NCI-H2227 treated with DMSO at 0.1 percent for 48 hours (cell line): ENCODE data around the gene TEX29.
A peak's percentile ranks its signal among the peaks of the same experiment; 100 is the strongest.

ENCODE experiments used
- DNase-seq: peaks from one replicate; lab custom pipeline; 2025; lab: John Stamatoyannopoulos, UW

The TEX29 gene

DNA sequence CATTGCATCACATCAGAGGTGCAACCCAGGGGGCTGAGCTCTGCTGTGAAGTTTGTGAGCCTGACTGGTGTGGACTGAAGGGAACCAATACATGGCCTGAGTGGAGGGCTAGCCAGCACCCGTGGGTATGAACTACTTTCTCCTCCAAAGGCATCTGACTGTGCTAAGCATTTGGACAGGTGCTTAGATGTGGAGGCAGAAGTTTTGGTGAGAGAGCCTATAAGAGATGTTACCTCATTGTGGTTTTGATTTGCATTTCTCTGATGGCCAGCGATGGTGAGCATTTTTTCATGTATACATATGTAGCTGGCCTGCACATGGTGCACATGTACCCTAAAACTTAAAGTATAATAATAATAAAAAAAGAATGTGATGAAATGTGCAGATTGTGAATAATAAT, 46.9 kb downstream of the TEX29 start:
- no peak for DNase-seq

DNA sequence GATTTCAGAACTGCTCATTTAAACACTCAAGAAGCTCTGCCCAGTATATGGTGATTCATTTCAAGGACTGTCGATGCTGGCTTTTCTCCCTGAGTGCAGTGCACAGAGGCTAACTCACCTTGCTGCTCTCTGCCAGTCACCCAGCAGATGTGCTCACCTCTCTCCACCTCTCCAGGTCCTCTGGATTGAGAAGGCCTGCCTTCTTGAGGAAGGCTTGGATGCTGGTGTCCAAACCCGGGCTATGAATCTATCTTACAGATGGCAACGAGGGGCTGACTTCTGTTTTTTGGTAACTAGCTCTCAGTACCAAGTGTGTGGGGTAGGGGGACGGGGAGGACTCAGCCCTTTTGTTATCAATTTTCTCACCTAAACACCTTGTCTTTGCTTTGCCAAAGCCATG, 47.6 kb downstream of the TEX29 start:
- no peak for DNase-seq

DNA sequence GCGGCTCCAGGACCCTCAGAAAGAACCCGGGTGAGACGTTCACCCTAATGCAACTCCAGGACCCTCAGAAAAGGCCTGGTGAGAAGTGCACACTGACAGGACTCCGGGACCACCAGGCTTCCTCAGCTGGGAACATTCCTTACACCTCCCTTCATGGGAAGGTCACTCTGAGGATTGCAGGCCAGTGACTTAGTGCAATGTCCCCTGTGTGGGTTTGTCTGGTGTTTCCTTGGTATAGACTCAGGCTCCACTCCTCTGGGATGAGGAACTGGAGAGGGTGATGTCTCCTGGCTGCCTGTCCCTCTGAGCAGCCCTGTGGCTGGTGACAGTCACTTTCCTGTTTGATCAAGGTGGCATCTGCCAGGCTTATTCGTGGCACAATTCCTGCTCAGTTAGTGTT, 49.7 kb downstream of the TEX29 start:
- DNase-seq: no peak

DNA sequence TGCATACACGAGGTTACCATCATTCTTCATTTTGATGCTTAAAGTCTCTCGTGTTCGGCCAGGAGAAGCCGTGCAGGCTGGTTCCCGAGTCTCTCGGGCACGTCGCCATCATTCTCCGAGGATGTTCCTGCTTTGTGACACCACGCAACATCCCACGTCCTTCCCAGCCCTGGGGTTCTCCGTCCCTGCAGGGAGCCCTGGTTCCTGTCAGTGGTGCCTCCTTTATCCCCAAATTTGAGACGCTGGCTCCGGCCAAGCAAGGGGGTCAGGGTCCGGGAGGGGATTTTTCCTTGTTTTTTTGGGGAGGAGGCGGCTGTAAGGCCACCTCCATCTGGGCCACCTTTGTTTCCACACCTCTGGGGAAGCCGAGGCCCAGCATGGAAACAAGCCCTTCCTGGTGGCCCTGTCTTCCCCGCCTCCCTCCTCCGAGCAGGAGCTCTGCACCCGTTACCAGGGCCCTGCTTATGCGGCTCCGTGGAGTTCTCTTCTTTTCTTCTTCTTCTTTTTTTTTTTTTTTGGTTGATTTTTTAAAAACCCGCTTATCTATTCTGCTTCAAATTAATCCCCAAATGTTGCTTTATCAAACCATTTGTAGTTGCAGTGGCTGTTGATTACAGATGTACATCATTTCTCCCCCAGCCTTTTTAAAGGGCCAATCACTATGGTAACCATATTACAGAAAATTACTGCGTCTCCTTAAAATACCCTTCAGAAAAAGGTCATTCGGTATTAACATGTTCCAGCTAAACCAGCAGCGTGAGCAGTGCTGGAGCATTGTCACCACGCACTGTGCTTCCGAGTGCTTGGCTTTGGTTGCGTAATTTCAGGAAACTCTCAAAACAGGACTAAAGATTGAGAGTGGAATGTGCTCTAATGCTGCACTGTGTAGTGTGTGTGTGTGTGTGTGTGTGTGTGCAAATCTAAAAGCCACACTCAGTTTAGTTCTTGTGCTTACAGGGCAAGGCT, 50.4 kb downstream of the TEX29 start:
- DNase-seq: peak; percentile 81

DNA sequence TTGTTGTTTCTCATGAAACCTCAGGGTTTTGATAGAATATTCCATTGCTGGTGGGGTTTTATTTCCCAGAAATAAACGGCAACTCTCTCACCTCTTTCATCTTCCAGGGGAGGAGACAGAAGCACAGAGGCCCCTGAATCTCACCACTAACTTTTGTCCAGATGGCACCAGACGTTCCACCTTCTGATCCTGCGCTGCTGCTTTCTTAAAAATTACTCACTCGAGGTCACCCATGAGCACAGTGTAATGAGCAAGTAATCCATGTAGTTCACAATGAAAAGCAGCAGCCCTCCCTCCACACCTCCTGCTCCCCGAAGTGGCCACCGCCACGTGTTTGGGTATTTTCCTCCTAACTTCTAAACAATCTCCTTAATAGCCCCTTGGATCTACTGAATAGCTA, 51.3 kb downstream of the TEX29 start:
- peak; percentile 44 for DNase-seq

DNA sequence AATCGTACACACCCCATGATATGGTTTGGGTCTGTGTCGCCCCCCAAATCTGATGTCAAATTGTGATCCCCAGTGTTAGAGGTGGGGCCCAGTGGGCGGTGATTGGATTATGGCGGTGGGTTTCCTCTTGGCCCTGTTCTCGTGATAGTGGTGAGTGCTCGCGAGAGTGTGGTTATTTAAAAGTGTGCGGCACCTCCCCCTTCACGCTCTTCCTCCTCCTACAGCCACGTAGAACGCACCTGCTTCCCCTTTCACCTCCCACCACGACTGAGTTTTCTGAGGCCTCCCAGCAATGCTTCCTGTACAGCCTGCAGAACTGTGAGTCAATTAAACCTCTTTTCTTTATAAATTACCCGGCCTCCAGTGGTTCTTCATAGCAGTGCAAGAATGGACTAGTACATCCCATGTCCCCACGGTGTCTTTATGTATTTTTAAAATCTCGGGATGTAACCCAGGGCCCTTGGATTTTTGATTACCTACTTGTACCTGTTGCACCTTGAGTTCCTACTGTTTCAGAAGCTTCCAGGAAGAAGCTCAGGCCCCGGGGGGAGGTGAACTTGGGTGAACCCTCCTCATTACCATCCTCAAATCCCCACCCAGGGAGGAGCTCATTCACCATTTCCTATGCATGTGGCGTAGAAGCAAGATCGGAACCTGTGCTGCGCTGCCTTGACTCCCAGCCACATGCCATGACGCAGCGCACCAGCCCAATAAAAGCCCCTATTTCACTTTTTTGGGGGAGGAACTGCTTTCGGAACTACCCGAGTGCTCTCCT, 52.4 kb downstream of the TEX29 start:
- DNase-seq: no peak

DNA sequence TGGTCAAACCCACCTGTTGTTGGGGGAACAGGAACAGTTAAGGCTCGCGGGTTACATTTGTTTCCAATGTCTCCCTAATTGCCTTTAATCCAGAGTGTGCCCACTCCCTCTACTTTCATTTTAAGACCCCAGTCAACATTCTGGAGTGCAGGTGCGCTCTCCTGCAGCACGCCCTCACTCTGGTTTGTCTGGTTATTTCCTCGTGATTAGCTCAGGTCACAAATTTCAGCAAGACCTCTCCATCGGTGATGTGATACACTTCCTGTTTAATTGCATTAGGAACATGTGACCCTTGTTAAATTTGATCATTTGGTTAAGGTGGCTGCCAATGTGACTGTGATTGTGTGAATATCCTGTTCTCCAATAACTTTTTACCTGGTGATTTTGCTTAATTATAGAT, 53.0 kb downstream of the TEX29 start:
- DNase-seq: no peak

DNA sequence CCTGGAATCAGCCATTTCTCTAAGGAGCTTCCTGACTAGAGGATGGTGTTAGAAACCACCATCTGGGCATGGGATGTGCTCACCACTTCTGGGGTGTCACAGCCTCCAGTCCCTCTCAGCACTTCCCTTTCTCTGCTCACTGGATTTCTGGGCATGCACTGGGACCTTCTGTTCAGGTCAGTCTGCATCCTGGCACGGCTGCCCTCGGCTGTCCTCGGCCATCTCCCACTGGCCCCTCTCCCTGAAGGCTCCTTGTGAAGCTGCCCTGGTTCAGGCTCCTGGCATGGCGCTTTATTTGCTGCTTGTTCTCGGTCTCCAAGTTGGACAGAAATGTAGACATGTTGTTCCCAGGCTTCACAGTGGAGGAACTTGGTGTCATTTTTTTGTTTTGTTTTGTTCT, 60.0 kb downstream of the TEX29 start:
- DNase-seq: no peak

DNA sequence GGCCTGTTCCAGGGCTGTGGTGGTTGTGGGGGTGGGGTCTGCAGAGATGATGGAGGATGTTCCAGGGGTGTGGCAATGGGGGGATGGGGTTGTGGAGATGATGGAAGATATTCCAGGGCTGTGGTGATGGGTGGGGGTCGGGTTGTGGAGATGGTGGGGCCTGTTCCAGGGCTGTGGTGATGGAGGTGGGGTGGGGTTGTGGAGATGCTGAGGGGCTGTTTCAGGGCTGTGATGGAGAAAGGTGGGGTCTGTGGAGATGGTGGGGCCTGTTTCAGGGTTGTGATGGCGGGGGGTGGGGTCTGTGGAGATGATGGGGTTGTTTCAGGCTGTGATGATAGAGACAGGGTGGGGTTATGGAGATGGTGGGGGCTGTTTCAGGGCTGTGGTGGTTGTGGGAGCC, 62.0 kb downstream of the TEX29 start:
- no peak for DNase-seq

DNA sequence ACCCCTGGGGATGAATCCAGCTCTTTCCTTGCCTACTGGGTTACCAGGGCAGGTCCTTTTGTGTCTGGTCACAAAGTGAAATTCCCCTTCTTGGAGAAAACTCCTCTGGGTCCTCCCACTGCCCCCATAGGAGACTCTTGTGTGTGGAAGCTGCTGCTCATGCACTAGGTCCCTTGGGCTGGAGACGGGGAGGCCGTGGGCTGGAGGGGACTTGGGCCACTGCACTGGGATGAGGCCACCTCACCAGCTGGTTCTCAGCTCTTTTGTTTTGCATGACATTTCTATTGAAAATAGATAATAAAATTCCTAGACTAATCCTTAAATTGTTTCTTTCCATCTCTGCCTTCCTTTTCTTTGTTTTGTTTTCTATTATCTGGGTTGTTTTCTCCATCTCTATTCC, 62.4 kb downstream of the TEX29 start:
- DNase-seq: no peak

DNA sequence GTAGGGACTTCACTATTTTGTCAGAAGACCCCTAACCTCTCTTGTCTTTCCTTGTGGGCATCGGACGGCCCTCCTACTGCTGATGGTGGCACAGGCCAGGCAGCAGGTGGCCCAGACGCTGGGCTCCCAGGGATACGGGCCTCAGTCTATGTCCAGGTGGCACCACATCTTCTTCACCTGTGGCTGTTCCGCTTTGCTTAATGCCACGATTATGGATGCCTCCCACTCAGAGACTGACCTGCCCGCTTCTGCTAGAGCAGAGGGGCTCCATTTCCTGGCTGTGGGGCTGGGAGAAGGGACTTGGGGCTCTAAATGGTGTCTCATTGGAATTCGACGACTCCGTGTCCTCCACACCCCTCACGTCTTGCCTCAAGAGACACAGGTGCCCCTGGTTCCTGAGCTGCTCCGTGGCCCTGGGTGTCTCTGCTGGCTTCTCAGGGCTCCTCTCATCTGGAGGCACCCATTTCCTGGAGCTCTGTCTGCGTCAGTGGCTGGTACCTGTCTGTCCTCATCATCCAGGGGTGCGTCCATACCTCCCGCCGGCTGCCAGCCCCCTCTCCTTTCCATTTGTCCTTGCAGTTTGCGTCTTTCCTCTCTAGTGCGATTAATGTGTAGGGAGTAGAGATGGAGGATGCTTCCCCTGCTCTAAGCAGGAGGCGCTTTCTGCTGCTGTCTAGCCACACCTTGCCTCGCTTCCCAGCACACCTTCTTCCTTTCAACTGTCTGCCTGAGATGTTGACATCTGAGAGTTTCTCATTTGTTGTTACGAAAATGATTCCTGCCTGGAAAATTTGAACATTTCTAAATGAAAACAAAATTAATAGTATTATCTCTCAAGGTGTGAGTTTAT, 63.4 kb downstream of the TEX29 start:
- no peak for DNase-seq

DNA sequence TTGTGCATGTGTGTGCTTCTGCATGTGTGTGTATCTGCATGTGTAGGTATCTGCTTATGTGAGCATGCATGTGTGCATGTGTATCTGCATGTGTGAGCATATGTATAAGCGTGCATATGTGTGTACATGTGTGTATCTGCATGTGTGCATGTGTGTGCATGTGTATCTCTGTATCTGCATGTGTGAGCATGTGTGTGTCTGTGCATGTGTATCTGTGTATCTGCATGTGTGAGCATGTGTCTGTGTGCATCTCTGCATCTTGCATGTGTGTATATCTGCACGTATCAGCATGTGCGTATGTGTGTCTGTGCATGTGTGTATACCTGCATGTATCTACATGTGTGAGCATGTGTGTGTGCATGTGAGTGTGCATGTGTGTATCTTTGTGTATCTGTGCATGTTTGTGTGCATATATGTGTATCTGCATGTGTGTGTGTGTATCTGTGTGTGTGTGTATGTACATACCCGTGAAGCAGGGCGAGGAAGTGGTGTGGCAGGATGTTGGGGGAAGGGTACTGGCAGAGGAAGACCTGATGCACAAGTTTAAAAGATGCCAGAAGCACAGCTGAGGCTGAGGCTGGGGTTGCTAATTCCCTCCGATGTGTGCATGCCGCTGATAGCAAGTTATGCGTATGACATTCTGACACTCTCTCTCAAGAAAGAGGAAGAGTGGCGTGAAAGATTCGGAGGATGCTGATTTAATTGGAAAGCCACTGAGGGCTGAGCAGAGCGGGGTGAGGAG, 64.2 kb downstream of the TEX29 start:
- peak; percentile 24 for DNase-seq

DNA sequence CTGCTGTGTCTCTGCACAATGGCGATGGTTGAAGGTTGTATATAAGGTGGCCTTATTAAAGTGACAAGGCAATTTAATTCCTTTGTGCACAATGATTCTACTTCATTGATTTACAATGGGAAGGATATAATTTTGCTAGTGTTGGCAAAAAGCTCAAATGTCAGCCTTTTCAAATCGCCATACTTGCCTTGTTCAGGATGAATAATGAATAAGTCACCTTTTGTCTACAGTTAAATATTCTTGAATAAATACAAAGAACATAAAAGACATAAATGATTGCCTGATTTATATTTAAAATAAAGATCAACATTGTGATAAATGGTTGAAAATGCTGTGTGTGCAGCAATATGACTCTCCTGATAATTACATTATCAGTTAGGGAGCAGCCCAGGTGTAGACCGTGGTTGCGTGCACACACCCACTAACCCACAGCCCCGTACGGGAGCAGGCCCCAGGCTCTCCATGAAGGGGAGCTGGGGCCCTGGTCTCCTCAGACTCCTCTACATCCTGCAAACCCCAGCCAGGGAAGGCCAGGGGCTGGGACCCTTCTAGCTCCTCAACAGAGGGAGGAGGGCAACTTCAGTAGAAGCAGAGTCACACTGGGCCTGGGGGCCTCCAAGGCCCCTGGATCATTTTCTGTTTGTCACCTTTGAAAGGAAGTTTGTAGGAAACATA, 64.9 kb downstream of the TEX29 start:
- DNase-seq: no peak

DNA sequence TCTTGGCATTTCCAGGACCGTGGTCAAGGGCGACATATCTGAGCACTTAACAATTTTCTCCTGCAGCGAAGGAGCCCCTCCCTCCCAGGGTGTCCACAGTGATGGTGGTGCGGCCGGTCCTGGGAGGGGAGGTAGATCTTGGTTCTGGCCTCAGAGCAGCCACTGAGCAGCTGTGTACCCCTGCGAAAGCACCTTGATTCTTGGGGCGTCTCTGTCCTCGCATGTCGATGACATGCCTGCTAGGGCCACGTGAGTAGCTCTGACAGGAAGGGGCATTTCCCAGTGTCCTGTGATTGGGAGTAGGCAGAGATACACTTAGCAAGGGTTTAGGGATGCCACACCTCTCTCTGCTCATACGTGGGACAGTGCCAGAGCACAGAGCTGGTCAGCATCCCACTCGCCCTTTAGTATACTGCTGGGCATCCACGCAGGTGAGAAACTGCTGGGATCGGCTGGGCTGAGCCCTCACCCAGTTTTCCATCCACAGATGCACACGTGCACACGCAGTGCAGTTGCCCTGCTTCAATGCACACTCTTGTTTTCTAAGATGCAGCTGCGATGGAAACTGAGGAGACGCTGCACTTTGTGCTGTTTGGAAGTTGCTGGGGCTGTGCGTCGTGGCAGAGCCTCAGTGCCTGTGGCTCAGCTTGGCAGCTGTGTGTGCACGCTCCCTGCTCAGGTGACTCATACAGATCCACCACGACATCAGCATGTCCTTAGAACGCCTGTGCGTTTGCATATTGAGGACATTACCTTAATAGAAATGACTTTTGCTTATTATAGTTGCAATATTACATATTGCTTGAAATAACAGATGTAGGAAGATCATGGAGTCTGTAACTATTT, 66.8 kb downstream of the TEX29 start:
- DNase-seq: no peak

DNA sequence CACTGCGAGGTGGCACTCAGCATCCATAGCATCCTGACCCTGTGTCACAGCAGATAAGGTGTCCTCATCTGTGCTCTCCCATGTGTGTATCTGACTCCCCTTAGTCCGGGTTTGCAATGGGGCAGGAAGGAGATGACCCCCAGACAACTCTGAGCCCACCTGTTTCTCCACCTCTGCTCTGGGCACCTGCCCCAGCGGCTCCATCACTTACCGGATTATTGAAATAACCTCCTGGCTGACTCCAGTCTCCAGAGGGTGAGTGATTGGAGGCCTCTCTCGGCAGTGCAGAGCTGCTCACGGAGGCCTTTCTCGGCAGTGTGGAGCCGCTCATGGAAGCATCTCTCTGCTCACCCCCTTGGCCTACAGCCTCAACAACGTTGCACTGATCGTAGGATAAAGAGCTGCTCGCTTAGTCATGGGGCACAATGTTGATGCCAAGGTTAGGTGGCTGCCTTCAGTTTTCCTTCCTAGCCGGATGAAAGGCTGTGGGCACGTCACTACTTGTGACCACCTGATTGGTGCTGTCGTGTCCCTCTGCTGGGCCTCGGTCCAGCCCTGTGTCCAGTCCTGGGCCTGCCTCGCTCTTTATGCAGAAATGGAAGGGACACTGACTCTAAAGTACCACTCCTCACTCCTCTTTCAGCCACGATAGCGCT, 67.6 kb downstream of the TEX29 start:
- no peak for DNase-seq

DNA sequence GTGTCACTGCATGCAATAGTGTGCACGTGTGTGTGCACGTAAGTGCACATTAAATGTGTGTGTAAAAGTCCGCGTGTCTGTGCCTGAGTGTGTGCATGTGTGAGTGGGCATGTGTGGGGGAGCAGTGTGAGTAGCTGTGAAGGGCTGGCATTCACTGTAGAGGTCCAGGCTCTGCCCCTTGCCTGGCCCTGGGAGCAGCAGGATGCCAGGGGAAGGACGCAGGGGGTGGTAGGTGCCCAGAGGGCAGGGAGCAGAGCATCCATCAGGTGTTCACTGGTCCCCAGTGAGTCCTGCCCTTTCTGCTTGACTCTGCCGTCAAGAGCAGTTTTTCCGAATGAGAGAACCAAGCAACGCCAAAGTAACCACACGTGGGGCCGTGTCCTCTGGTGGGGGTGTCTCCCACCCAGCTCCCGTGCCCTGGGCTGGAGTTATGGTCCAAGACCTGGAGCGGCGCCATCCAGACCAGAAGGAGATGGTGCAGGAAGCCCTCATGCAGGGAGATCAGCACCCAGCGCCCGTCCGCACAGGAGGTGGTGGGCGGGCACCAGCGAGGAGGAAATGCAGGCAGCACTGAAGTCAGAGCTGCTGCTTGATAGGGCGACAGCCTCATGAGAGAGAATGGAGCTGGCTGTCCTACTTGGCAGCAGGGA, 68.5 kb downstream of the TEX29 start:
- DNase-seq: no peak

DNA sequence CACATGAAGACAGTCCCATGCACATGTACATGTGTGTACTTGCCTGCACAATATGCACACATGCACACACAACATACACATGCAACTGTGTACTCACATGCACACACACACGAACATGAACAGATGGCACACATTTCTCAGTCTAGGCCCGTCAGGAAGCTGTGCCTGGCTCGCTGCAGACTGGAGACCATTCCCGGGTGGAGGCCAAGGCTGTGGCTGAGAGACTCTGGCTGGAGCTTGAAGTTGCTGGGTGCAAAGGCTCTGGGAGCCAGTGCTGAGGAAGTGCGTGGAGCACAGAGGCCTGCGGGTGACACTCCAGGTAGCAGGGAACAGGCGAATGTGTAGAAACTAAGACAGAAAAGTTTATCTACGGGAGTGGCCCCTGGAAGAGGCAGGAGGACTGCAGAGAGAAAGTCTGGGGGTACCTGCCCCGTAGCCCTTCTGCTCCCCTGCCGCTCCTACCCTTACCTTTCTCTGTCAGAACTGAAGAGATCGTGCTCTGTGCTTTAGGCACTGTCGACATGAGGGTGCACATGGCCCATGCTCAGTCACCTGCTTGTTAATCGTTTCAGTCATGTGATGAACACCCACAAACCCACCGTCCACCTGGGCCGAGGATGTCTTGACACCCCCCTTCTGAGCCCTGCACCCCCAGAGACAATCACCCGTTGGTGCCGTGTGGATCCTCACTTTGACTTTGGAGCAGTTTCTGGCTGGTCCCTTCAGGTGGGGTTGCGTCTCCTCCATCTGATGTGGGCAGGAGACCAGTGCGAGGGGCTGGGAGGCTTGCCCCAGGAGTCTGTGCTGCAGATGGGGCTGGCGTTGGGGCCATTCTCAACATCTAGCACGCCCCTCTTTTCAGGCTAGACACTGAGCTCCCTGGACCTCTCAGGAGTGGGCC, 69.4 kb downstream of the TEX29 start:
- DNase-seq: no peak
